HG03442 (cell line): ENCODE results near the gene AAMDC.
A peak's percentile ranks its signal among the peaks of the same experiment; 100 is the strongest.
"Not testable (repeated sequence)": the region's sequence is repeated elsewhere in the genome, so short reads cannot be mapped to it uniquely, and the experiment has no call there.

Source experiments
- ATAC-seq: cut with Tn5 transposase; IDR thresholded peaks from one replicate; pipeline ENCODE4 v1.9.1; 2021; ENCODE audit warnings: mild to moderate bottlenecking, moderate library complexity; ENCODE audit not compliant: unreplicated experiment

The AAMDC gene

GRCh38 chr11:77819921-77820564 lies 901 bp upstream of the AAMDC start:
- ATAC-seq: peak; percentile 15

- ATAC-seq: no peak
Measured at GRCh38 chr11:77821349-77821851, 456 bp downstream of the AAMDC start.

GRCh38 chr11:77822126-77822525 lies 1.2 kb downstream of the AAMDC start:
- ATAC-seq: not testable (repeated sequence)

- ATAC-seq: no peak
Measured at GRCh38 chr11:77823775-77824174, 2.8 kb downstream of the AAMDC start.

GRCh38 chr11:77828926-77829325 lies 8.0 kb downstream of the AAMDC start:
- no peak for ATAC-seq

- no peak for ATAC-seq
Measured at GRCh38 chr11:77833302-77833701, 12.4 kb downstream of the AAMDC start.

GRCh38 chr11:77842441-77843121 lies 21.6 kb downstream of the AAMDC start:
- no peak for ATAC-seq

- not testable (repeated sequence) for ATAC-seq
Measured at GRCh38 chr11:77843700-77844099, 22.8 kb downstream of the AAMDC start.

- no peak for ATAC-seq
Measured at GRCh38 chr11:77851503-77851902, 30.6 kb downstream of the AAMDC start.

- no peak for ATAC-seq
Measured at GRCh38 chr11:77854838-77855237, 33.9 kb downstream of the AAMDC start.

- ATAC-seq: not testable (repeated sequence)
Measured at GRCh38 chr11:77857906-77858457, 37.0 kb downstream of the AAMDC start.

- ATAC-seq: not testable (repeated sequence)
Measured at GRCh38 chr11:77861444-77861843, 40.5 kb downstream of the AAMDC start.

- ATAC-seq: no peak
Measured at GRCh38 chr11:77865805-77866204, 44.9 kb downstream of the AAMDC start.

GRCh38 chr11:77866336-77866735 lies 45.4 kb downstream of the AAMDC start:
- no peak for ATAC-seq

GRCh38 chr11:77868744-77869143 lies 47.8 kb downstream of the AAMDC start:
- no peak for ATAC-seq

- no peak for ATAC-seq
Measured at GRCh38 chr11:77871855-77872254, 50.9 kb downstream of the AAMDC start.

- ATAC-seq: no peak
Measured at GRCh38 chr11:77873345-77873744, 52.4 kb downstream of the AAMDC start.

- ATAC-seq: no peak
Measured at GRCh38 chr11:77874206-77874605, 53.3 kb downstream of the AAMDC start.

- no peak for ATAC-seq
Measured at GRCh38 chr11:77876045-77876444, 55.1 kb downstream of the AAMDC start.

- not testable (repeated sequence) for ATAC-seq
Measured at GRCh38 chr11:77878247-77878646, 57.3 kb downstream of the AAMDC start.

GRCh38 chr11:77879218-77879617 lies 58.3 kb downstream of the AAMDC start:
- no peak for ATAC-seq

- no peak for ATAC-seq
Measured at GRCh38 chr11:77882396-77882795, 61.5 kb downstream of the AAMDC start.
